BJ (cell line): ENCODE data around the gene AK4. TPM values are rescaled to one million over a fixed set of nuclear protein-coding genes. Genes with fewer than 3 reads are reported as not detected.
A peak's percentile ranks its signal among the peaks of the same experiment; 100 is the strongest.
"Not testable (repeated sequence)": the region's sequence is repeated elsewhere in the genome, so short reads cannot be mapped to it uniquely, and the experiment has no call there.

Experiments used
- CTCF ChIA-PET: fragments of 350-600 bp; formaldehyde crosslinking; extraction: SDS; loops from one replicate; lab custom pipeline; 2021; ENCODE audit warnings: antibody characterized with exemption, inconsistent platforms; lab: Yijun Ruan, JAX
- POLR2A ChIA-PET: fragments of 300-600 bp; sonication (Branson Sonifier 250); formaldehyde crosslinking; extraction: SDS; loops from one replicate; lab custom pipeline; 2021; ENCODE audit warnings: antibody characterized with exemption; lab: Charles Lee
- DNase-seq: peaks from one replicate; pipeline ENCODE4 v3.0.0-alpha.2; 2011; ENCODE audit warnings: low read depth
- H3K27me3 ChIP-seq: 2 replicates; pipeline ENCODE4 v1.6.0; 2011; ENCODE audit warnings: low read length; ENCODE audit not compliant: control insufficient read depth, insufficient read depth
- H3K36me3 ChIP-seq: 2 replicates; pipeline ENCODE4 v1.5.1; 2011; ENCODE audit warnings: low read length; ENCODE audit not compliant: control insufficient read depth, insufficient read depth
- H3K4me3 ChIP-seq: 2 replicates; pipeline ENCODE4 v1.5.1; 2011; ENCODE audit warnings: low read depth, mild to moderate bottlenecking, control low read depth, low read length
- CTCF ChIP-seq: IDR thresholded peaks from 2 replicates; pipeline ENCODE4 v1.5.1; 2011; ENCODE audit warnings: low read depth, mild to moderate bottlenecking, control low read depth, inconsistent platforms, low read length, moderate library complexity; ENCODE audit not compliant: insufficient read depth
- polyA plus RNA-seq: library from polyadenylated mRNA; depleted of rRNA; stranded (reverse); fragments of >200 nt; gene quantifications from 2 replicates; pipeline ENCODE4 v1.2.3, GENCODE V29; 2011

The AK4 gene
- polyA plus RNA-seq, 1 experiment, result 11.9 TPM

GRCh38 chr1:65109487-65109886 lies 38.5 kb upstream of the AK4 start:
- H3K36me3 ChIP-seq, result no peaks in the 10 kb centered on the region
- ChIA-PET POLR2A (no interaction called here), CTCF (interaction anchor here (1.7 kb wide), 1 partner anchor 11 kb away, joined by 5 read pairs; no protein-coding TSS in a partner anchor)
- TF ChIP-seq CTCF, result no peak
- no peaks in the 10 kb centered on the region for H3K27me3 ChIP-seq
- H3K4me3 ChIP-seq, result no peak overlapping the region
- no peak for DNase-seq

GRCh38 chr1:65112811-65113210 lies 35.2 kb upstream of the AK4 start:
- DNase-seq, result no peak
- no peak overlapping the region for H3K4me3 ChIP-seq
- CTCF ChIA-PET, result no interaction called here
- TF ChIP-seq CTCF, result no peak
- no peaks in the 10 kb centered on the region for H3K36me3 ChIP-seq
- POLR2A ChIA-PET, result no interaction called here
- H3K27me3 ChIP-seq, result no peaks in the 10 kb centered on the region

GRCh38 chr1:65113298-65113697 lies 34.7 kb upstream of the AK4 start:
- no peaks in the 10 kb centered on the region for H3K27me3 ChIP-seq
- no peak for TF ChIP-seq CTCF
- no peak for DNase-seq
- CTCF ChIA-PET, result no interaction called here
- no peak overlapping the region for H3K4me3 ChIP-seq
- H3K36me3 ChIP-seq, result no peaks in the 10 kb centered on the region
- POLR2A ChIA-PET, result no interaction called here

- CTCF ChIA-PET, result interaction anchor here (0.6 kb wide), 1 partner anchor 36 kb away, joined by 3 read pairs; no protein-coding TSS in a partner anchor
- DNase-seq, result no peak
- Histone ChIP-seq H3K27me3 (no peaks in the 10 kb centered on the region), H3K36me3 (no peaks in the 10 kb centered on the region), H3K4me3 (no peak overlapping the region)
- no peak for TF ChIP-seq CTCF
- POLR2A ChIA-PET, result no interaction called here
Observed at GRCh38 chr1:65114322-65114721, 33.7 kb upstream of the AK4 start.

- Histone ChIP-seq H3K4me3 (no peak overlapping the region), H3K36me3 (no peaks in the 10 kb centered on the region), H3K27me3 (no peaks in the 10 kb centered on the region)
- peak; percentile 13 for DNase-seq
- ChIA-PET CTCF (interaction anchor here (1.9 kb wide), 1 partner anchor 11 kb away, joined by 5 read pairs; no protein-coding TSS in a partner anchor), POLR2A (interaction anchor here (0.6 kb wide), 1 partner anchor 58 kb away, joined by 3 read pairs; no protein-coding TSS in a partner anchor)
- no peak for TF ChIP-seq CTCF
Observed at GRCh38 chr1:65119951-65120350, 28.1 kb upstream of the AK4 start.

- POLR2A ChIA-PET, H3K36me3 ChIP-seq, H3K27me3 ChIP-seq, H3K4me3 ChIP-seq, CTCF ChIA-PET, DNase-seq: not testable (repeated sequence)
Observed at GRCh38 chr1:65129104-65129503, 18.9 kb upstream of the AK4 start.
